ENCODE data around the gene USP22. TPM values are rescaled to one million over a fixed set of nuclear protein-coding genes. Genes with fewer than 3 reads are reported as not detected.
A peak's percentile ranks its signal among the peaks of the same experiment; 100 is the strongest.

Gene USP22
- total RNA-seq, 1 donor from 2014 or later = 279 TPM

DNA sequence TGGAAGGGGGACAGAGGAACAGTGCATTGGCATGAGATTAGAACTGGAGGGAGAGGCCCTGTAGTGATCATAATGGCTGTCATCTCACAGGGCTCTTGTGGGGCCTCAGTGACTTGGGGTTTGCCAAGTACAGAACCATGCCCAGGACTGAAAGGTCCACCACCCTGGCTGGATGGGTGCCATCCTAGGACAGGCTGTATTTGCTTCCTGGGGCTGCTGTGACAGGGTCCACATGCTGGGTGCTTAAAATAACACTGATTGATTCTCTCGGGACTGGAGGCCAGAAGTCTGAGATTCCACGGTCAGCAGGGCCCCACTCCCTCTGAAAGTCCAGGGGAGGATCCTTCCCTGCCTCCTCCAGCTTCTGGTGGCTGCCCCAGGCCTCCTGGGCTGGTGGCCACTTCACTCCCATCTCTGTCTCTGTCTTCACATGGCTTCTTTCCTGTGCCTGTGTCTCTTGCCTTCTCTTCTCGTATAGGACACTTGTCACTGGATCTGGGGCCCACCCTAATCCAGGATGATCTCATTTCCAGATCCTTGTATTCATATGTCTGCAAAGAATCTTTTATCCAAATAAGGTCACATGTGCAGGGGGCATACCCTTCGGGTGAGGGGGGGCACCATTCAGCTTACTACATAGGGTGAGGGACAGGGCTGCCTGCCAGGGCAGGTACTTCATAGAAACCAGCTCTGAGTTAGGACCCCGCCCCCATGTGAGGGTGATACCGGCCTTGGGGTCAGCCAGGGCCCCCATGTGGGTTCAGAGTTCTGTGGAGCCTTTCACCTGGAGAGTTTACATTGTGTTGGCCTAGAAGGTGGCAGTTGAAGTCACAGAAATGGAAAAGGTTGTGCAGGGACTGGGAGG is 52.6 kb downstream of the USP22 start:
- Mint-ChIP-seq H3K27ac (peak overlapping the region; percentile 26), H3K4me1 (ENCODE audit: unreplicated experiment) (peaks cover 23% of the 10 kb centered on the region), H3K9me3 (no peaks in the 10 kb centered on the region), H3K27me3 (no peaks in the 10 kb centered on the region), H3K36me3 (peaks cover 9% of the 10 kb centered on the region), H3K4me3 (no peak overlapping the region)
- TF ChIP-seq, protein P1, sequence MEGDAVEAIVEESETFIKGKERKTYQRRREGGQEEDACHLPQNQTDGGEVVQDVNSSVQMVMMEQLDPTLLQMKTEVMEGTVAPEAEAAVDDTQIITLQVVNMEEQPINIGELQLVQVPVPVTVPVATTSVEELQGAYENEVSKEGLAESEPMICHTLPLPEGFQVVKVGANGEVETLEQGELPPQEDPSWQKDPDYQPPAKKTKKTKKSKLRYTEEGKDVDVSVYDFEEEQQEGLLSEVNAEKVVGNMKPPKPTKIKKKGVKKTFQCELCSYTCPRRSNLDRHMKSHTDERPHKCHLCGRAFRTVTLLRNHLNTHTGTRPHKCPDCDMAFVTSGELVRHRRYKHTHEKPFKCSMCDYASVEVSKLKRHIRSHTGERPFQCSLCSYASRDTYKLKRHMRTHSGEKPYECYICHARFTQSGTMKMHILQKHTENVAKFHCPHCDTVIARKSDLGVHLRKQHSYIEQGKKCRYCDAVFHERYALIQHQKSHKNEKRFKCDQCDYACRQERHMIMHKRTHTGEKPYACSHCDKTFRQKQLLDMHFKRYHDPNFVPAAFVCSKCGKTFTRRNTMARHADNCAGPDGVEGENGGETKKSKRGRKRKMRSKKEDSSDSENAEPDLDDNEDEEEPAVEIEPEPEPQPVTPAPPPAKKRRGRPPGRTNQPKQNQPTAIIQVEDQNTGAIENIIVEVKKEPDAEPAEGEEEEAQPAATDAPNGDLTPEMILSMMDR (conservative IDR thresholded peaks at IDR 0.05) = no peak
- no peak for DNase-seq (ENCODE audit: extremely low spot score, unreplicated experiment)

DNA sequence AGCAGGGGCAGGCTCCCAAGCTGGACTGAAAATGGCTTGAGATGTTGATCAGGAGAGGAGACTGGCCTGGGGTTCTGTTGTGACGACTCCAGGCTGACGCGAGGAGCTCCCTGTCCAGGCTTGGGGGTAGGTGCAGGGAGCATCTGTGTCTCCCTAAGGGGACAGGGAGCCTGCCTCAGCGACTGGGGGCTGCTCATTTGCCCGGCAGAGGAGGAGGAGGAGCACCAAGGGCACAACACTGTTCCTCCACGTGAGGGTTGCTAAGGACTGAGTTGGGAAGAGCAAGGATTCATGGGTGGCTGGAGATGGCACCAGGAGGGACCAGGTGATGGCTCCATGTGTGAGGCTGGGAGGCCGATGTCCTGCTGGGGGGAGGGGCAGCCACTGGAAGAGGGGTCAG is 53.3 kb downstream of the USP22 start:
- H3K27me3 Mint-ChIP-seq = no peaks in the 10 kb centered on the region
- H3K4me3 Mint-ChIP-seq = no peak overlapping the region
- H3K4me1 Mint-ChIP-seq (ENCODE audit: unreplicated experiment) = peaks cover 23% of the 10 kb centered on the region
- TF ChIP-seq, protein P1 (conservative IDR thresholded peaks at IDR 0.05) = no peak
- peaks cover 9% of the 10 kb centered on the region for H3K36me3 Mint-ChIP-seq
- DNase-seq (ENCODE audit: extremely low spot score, unreplicated experiment) = no peak
- no peak overlapping the region for H3K27ac Mint-ChIP-seq
- H3K9me3 Mint-ChIP-seq = no peaks in the 10 kb centered on the region

DNA sequence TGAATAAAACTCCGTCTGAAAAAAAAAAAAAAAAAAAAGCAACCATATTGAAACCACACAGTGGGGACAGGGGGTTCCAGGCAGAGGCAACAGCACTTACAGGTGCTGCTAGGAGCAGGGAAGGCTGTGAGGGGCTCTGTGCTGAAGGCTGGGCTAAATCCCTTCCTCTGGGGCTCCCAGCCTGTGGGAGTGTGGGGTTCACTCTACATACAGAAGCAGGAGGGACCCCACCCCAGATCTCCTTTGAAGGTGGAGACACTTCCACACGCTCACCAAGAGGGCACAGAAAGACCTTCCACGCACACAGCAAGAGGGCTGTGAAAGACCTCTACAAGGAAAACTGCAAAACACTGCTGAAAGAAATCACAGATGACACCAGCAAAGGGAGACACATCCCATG is 53.9 kb downstream of the USP22 start:
- H3K4me1 Mint-ChIP-seq (ENCODE audit: unreplicated experiment) = peaks cover 23% of the 10 kb centered on the region
- DNase-seq (ENCODE audit: extremely low spot score, unreplicated experiment) = no peak
- H3K27ac Mint-ChIP-seq = no peak overlapping the region
- H3K27me3 Mint-ChIP-seq = no peaks in the 10 kb centered on the region
- H3K36me3 Mint-ChIP-seq = peaks cover 9% of the 10 kb centered on the region
- TF ChIP-seq, protein P1 (conservative IDR thresholded peaks at IDR 0.05) = no peak
- no peaks in the 10 kb centered on the region for H3K9me3 Mint-ChIP-seq
- H3K4me3 Mint-ChIP-seq = no peak overlapping the region

DNA sequence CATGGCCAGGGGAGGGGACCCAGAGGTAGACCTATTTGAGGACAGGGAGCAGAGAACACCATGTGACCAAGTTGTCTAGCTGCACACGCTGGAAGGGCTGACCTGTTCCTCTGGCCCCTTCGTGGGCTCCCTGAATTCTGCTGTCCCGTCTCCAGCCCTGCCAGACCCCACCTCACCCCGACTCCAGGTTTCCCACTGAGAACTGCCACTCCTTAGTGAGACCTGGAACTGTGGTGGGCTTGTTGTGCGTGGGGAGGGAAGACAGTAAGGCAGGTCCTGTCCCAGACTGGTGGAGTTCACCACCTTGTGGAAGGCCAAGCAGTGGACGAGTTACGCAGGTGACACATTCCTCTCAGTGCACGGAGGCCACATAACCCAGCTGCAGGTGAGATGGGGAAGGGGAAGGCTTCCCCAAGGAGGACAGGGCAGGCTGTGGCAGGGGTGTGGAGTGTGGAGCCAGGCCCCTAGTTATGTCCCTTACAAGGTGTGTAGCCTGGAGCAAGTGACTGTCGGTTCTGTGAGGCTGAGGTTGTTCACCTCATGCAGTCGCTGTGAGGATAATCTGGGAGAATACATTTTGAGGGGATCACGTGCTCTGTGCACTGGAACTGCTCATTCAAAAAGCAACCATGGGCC is 54.7 kb downstream of the USP22 start:
- peaks cover 5% of the 10 kb centered on the region for H3K36me3 Mint-ChIP-seq
- no peaks in the 10 kb centered on the region for H3K9me3 Mint-ChIP-seq
- TF ChIP-seq, protein P1 (conservative IDR thresholded peaks at IDR 0.05) = no peak
- H3K27ac Mint-ChIP-seq = no peak overlapping the region
- no peaks in the 10 kb centered on the region for H3K27me3 Mint-ChIP-seq
- no peak for DNase-seq (ENCODE audit: extremely low spot score, unreplicated experiment)
- H3K4me3 Mint-ChIP-seq = no peak overlapping the region
- H3K4me1 Mint-ChIP-seq (ENCODE audit: unreplicated experiment) = peaks cover 18% of the 10 kb centered on the region

GRCh38 chr17:20987511-20987910 is 55.3 kb downstream of the USP22 start:
- DNase-seq (ENCODE audit: extremely low spot score, unreplicated experiment) = no peak
- Mint-ChIP-seq H3K27ac (no peak overlapping the region), H3K4me3 (no peak overlapping the region), H3K27me3 (no peaks in the 10 kb centered on the region), H3K36me3 (peaks cover 5% of the 10 kb centered on the region), H3K9me3 (no peaks in the 10 kb centered on the region), H3K4me1 (ENCODE audit: unreplicated experiment) (peaks cover 13% of the 10 kb centered on the region)
- TF ChIP-seq, protein P1 (conservative IDR thresholded peaks at IDR 0.05) = no peak

All from type B pancreatic cell (in vitro differentiated cells).